K562 (cell line): Measurements from ENCODE around the gene NGDN. TPM values are rescaled to one million over a fixed set of nuclear protein-coding genes. Genes with fewer than 3 reads are reported as not detected.

ENCODE experiments used
- ATAC-seq: fragments of 200-7000 bp; cut with Tn5 transposase; 3 replicates; pipeline ENCODE4 v1.9.1; 2020; ENCODE audit warnings: moderate library complexity
- BruUV-seq: library from RNA; stranded (reverse); fragments of 400-500 nt; replicated peaks from 2 replicates; lab custom pipeline; 2021; lab: Mats Ljungman, UMichigan
- CTCF ChIA-PET: fragments of 300-600 bp; formaldehyde crosslinking; extraction: SDS; loops from one replicate; lab custom pipeline; 2021; ENCODE audit warnings: low intra/inter-chr PET ratio; lab: Yijun Ruan, JAX
- POLR2A ChIA-PET: fragments of 300-600, 350-650 bp; sonication (Branson Sonifier 250); formaldehyde crosslinking; extraction: SDS; loops from one replicate; lab custom pipeline; 2021; ENCODE audit warnings: antibody characterized with exemption, inconsistent platforms; lab: Yijun Ruan, JAX
- DNase-seq, 4 experiments: peaks; one replicate each; pipeline versions ENCODE4 v3.0.0 to v3.0.0-alpha.2; 2011 to 2018; ENCODE audit warnings: low spot score in 3 of 4, mixed read lengths in 3 of 4; ENCODE audit errors: extremely low read depth in 1 of 4
- FAIRE-seq: peaks from 2 replicates; lab custom pipeline; 2011; peaks lifted over from hg19 to GRCh38; lab: Jason Lieb, UNC
- H2AFZ ChIP-seq: 2 replicates; pipeline ENCODE4 v1.6.0; 2011; ENCODE audit warnings: low read depth, low read length, control low read depth, inconsistent platforms
- H3K27ac ChIP-seq: fragments of 200-600 bp; 3 replicates; pipeline ENCODE4 v1.8.0; 2011; ENCODE audit warnings: low read depth, mild to moderate bottlenecking, control low read depth, inconsistent platforms, low read length, moderate library complexity, mixed read lengths; ENCODE audit errors: extremely low read depth
- H3K27me3 ChIP-seq, 2 experiments: fragments of 300-600 bp in 1 of 2; 2 replicates in 1 of 2; 3 replicates in 1 of 2; pipeline versions ENCODE4 v1.6.0 to v1.8.0; 2011; ENCODE audit warnings: inconsistent platforms in 2 of 2, low read length in 2 of 2, mild to moderate bottlenecking in 1 of 2, mixed read lengths in 1 of 2, moderate library complexity in 1 of 2; ENCODE audit not compliant: control insufficient read depth in 2 of 2, insufficient read depth in 2 of 2
- H3K36me3 ChIP-seq: fragments of 300-600 bp; 3 replicates; pipeline ENCODE4 v1.8.0; 2011; ENCODE audit warnings: mild to moderate bottlenecking, low read length, inconsistent platforms; ENCODE audit not compliant: control insufficient read depth, insufficient read depth
- H3K4me1 ChIP-seq, 2 experiments: fragments of 200-600 bp in 1 of 2; replicated peaks in 1 of 2; 2 replicates in 1 of 2; 3 replicates in 1 of 2; pipeline versions ENCODE4 v1.5.1 to v1.8.0; 2011; ENCODE audit warnings: inconsistent platforms in 2 of 2, low read length in 2 of 2, mild to moderate bottlenecking in 1 of 2, mixed read lengths in 1 of 2, moderate library complexity in 1 of 2; ENCODE audit not compliant: control insufficient read depth in 2 of 2, insufficient read depth in 2 of 2
- H3K4me2 ChIP-seq: 2 replicates; pipeline ENCODE4 v1.6.1; 2011; ENCODE audit warnings: low read length, control low read depth, inconsistent platforms, mixed read lengths; ENCODE audit not compliant: insufficient read depth
- H3K4me3 ChIP-seq: fragments of 200-600 bp; sonication (generic), shearing (Covaris generic); 2 replicates; pipeline ENCODE4 v1.5.1; 2016; ENCODE audit warnings: control low read depth, inconsistent platforms
- H3K79me2 ChIP-seq: fragments of 200-600 bp; 3 replicates; pipeline ENCODE4 v1.8.0; 2011; ENCODE audit warnings: low read length, inconsistent platforms; ENCODE audit not compliant: control insufficient read depth, insufficient read depth
- H3K9ac ChIP-seq, 2 experiments: 2 replicates each; pipeline versions ENCODE4 v1.6.0 to v1.6.1; 2011; ENCODE audit warnings: low read depth in 2 of 2, low read length in 2 of 2, control low read depth in 1 of 2, inconsistent platforms in 1 of 2, mild to moderate bottlenecking in 1 of 2, mixed read lengths in 1 of 2; ENCODE audit not compliant: insufficient read depth in 1 of 2
- H3K9me1 ChIP-seq: one replicate; pipeline ENCODE4 v1.6.0; 2011; ENCODE audit warnings: inconsistent platforms, mild to moderate bottlenecking, low read length, moderate library complexity; ENCODE audit not compliant: control insufficient read depth, insufficient read depth
- H3K9me3 ChIP-seq: replicated peaks from 2 replicates; pipeline ENCODE4 v1.5.1; 2011; ENCODE audit warnings: low read depth, low read length, inconsistent platforms; ENCODE audit not compliant: control insufficient read depth, insufficient read depth
- H4K20me1 ChIP-seq: replicated peaks from 2 replicates; pipeline ENCODE4 v1.6.1; 2011; ENCODE audit warnings: low read length, inconsistent platforms, mixed read lengths; ENCODE audit not compliant: control insufficient read depth, insufficient read depth
- BRF1 ChIP-seq: IDR thresholded peaks from 3 replicates; pipeline ENCODE4 v1.6.1; 2011; ENCODE audit warnings: borderline replicate concordance, mild to moderate bottlenecking; ENCODE audit not compliant: insufficient read length; ENCODE audit errors: extremely low read depth
- CREM ChIP-seq: IDR thresholded peaks from 2 replicates; pipeline ENCODE4 v1.6.1; 2014; ENCODE audit warnings: antibody characterized with exemption, low read depth
- ELF1 ChIP-seq: fragments of 200-800 bp; sonication (Bioruptor generic); IDR thresholded peaks from 2 replicates; pipeline ENCODE4 v1.6.1; 2016; ENCODE audit warnings: missing genetic modification characterization, missing compliant biosample characterization
- FOXJ3 ChIP-seq: sonication (generic); formaldehyde crosslinking; IDR thresholded peaks from 2 replicates; pipeline ENCODE4 v1.4.0; 2020; ENCODE audit warnings: mild to moderate bottlenecking, missing genetic modification reagents
- FUS ChIP-seq: fragments of 200-400 bp; formaldehyde crosslinking; optimal IDR thresholded peaks from 2 replicates; pipeline ENCODE3; 2017; ENCODE audit warnings: low read depth, low read length
- KLF1 ChIP-seq: fragments of 450-650 bp; IDR thresholded peaks from 2 replicates; pipeline ENCODE4 v1.6.1; 2016; ENCODE audit warnings: missing genetic modification characterization, missing compliant biosample characterization
- SUPT5H ChIP-seq: fragments of 450-650 bp; IDR thresholded peaks from 2 replicates; pipeline ENCODE4 v1.6.1; 2016
- ZNF143 ChIP-seq: sonication (generic); formaldehyde crosslinking; IDR thresholded peaks from 2 replicates; pipeline ENCODE4 v1.9.0; 2022; ENCODE audit warnings: mild to moderate bottlenecking, missing genetic modification reagents
- ZNF311 ChIP-seq: fragments of 250-450 bp; sonication (Bioruptor Pico); IDR thresholded peaks from 2 replicates; pipeline ENCODE4 v1.4.0; 2020; ENCODE audit warnings: mild to moderate bottlenecking, moderate library complexity
- WGBS: fragments of 100-300 bp; shearing (Covaris generic); methylation state at CpG from one replicate; pipeline ENCODE4 v1.1.6; 2016; ENCODE audit warnings: low coverage, mixed read lengths; ENCODE audit not compliant: insufficient coverage; ENCODE audit errors: missing lambda C conversion rate; 5-methylcytosine and 5-hydroxymethylcytosine counted together
- in situ Hi-C: fragments of 300-500 bp; cut with MboI; formaldehyde crosslinking; loops from 4 replicates; pipeline ENCODE4 v1.15.0; 2018; ENCODE audit warnings: inconsistent platforms, mixed read lengths
- intact Hi-C: fragments of 100-400 bp; cut with micrococcal nuclease; formaldehyde crosslinking; loops from 2 replicates; pipeline ENCODE4 v1.14.2; 2022
- polyA plus RNA-seq, 8 experiments: library from polyadenylated mRNA; depleted of rRNA in 4 of 8; stranded (reverse) in 5 of 8; unstranded in 3 of 8; fragments of >200 nt; fragmentation: Nextera tagmentation in 2 of 8; fragmentation: Illumina TruSeq in 1 of 8; extraction: Ambion mirVana in 2 of 8; extraction: Trizol in 1 of 8; gene quantifications; 2 replicates each; pipeline versions ENCODE4 v1.2.1 to v1.2.3, GENCODE V29; 2011 to 2014; ENCODE audit warnings: inconsistent platforms in 1 of 8, missing spikeins in 1 of 8
- total RNA-seq, 7 experiments: library from RNA; depleted of rRNA in 6 of 7; stranded (reverse); fragments of >200 nt in 6 of 7; fragmentation: Illumina TruSeq in 2 of 7; extraction: Trizol in 2 of 7; gene quantifications; 2 replicates each; pipeline versions ENCODE4 v1.2.1 to v1.2.3, GENCODE V29; 2011 to 2021; ENCODE audit warnings: low replicate concordance in 1 of 7
- TF ChIP-seq, protein P1 (sequence below), 2 experiments: fragments of 450-650 bp in 1 of 2; sonication (generic) in 1 of 2; formaldehyde crosslinking in 1 of 2; IDR thresholded peaks; 2 replicates each; pipeline versions ENCODE4 v1.7.1 to v1.9.0; 2016 to 2022; ENCODE audit warnings: inconsistent platforms in 1 of 2, mild to moderate bottlenecking in 1 of 2, missing genetic modification reagents in 1 of 2
- TF ChIP-seq, protein P2 (sequence below): fragments of 250-450 bp; sonication (Bioruptor Pico); IDR thresholded peaks from 2 replicates; pipeline ENCODE4 v1.8.0; 2021; ENCODE audit warnings: borderline replicate concordance, mild to moderate bottlenecking, moderate library complexity; ENCODE audit not compliant: poor library complexity, severe bottlenecking
- TF ChIP-seq, protein P3 (sequence below), 2 experiments: fragments of 450-650 bp; IDR thresholded peaks; 2 replicates each; pipeline ENCODE4 v1.6.1; 2016

NGDN gene
- total and polyA plus RNA-seq, 9 of the 15 experiments (the other 6 are each of a cell fraction or from before 2014, with no cell fraction given): 42.9 to 195 (median 74.9) TPM

DNA sequence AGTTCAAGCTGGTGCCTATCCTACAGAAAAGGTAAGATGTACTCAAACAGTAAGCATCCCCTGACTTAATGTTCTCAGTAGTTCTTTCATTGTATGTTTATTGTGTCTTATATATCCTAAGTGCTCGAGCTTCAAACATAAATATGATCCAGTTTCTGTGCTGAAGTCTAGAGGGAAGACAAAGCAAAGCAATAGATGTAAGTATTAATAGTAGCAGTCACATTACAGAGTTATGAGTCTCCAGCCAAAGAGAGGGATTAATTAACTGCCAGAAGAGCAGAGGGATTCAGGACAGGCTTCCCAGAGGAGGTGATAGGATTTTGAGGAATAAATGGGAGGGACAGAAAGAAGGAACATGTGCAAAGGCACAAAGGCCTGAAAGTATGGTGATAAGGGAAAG is 1.4 kb downstream of the NGDN start:
- no peak for TF ChIP-seq ZNF311 (CRISPR knock-in tag)
- no peak for TF ChIP-seq KLF1 (tag)
- TF ChIP-seq ZNF143 (CRISPR knock-in tag): no peak
- no peak for TF ChIP-seq SUPT5H
- TF ChIP-seq, protein P1, sequence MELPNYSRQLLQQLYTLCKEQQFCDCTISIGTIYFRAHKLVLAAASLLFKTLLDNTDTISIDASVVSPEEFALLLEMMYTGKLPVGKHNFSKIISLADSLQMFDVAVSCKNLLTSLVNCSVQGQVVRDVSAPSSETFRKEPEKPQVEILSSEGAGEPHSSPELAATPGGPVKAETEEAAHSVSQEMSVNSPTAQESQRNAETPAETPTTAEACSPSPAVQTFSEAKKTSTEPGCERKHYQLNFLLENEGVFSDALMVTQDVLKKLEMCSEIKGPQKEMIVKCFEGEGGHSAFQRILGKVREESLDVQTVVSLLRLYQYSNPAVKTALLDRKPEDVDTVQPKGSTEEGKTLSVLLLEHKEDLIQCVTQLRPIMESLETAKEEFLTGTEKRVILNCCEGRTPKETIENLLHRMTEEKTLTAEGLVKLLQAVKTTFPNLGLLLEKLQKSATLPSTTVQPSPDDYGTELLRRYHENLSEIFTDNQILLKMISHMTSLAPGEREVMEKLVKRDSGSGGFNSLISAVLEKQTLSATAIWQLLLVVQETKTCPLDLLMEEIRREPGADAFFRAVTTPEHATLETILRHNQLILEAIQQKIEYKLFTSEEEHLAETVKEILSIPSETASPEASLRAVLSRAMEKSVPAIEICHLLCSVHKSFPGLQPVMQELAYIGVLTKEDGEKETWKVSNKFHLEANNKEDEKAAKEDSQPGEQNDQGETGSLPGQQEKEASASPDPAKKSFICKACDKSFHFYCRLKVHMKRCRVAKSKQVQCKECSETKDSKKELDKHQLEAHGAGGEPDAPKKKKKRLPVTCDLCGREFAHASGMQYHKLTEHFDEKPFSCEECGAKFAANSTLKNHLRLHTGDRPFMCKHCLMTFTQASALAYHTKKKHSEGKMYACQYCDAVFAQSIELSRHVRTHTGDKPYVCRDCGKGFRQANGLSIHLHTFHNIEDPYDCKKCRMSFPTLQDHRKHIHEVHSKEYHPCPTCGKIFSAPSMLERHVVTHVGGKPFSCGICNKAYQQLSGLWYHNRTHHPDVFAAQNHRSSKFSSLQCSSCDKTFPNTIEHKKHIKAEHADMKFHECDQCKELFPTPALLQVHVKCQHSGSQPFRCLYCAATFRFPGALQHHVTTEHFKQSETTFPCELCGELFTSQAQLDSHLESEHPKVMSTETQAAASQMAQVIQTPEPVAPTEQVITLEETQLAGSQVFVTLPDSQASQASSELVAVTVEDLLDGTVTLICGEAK (IDR thresholded peaks at IDR 0.05): no peak
- TF ChIP-seq, protein P1 (CRISPR knock-in tag; IDR thresholded peaks at IDR 0.05): no peak
- TF ChIP-seq, protein P2, sequence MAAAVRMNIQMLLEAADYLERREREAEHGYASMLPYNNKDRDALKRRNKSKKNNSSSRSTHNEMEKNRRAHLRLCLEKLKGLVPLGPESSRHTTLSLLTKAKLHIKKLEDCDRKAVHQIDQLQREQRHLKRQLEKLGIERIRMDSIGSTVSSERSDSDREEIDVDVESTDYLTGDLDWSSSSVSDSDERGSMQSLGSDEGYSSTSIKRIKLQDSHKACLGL (CRISPR knock-in tag): no peak
- TF ChIP-seq BRF1: no peak
- TF ChIP-seq CREM: no peak
- TF ChIP-seq, protein P3, sequence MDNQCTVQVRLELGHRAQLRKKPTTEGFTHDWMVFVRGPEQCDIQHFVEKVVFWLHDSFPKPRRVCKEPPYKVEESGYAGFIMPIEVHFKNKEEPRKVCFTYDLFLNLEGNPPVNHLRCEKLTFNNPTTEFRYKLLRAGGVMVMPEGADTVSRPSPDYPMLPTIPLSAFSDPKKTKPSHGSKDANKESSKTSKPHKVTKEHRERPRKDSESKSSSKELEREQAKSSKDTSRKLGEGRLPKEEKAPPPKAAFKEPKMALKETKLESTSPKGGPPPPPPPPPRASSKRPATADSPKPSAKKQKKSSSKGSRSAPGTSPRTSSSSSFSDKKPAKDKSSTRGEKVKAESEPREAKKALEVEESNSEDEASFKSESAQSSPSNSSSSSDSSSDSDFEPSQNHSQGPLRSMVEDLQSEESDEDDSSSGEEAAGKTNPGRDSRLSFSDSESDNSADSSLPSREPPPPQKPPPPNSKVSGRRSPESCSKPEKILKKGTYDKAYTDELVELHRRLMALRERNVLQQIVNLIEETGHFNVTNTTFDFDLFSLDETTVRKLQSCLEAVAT (IDR thresholded peaks at IDR 0.05): no peak
- no peak for TF ChIP-seq FUS
- TF ChIP-seq ELF1 (tag): no peak
- TF ChIP-seq FOXJ3 (CRISPR knock-in tag): no peak
- TF ChIP-seq, all 486 proteins: peak for 0
- Histone ChIP-seq H3K27me3 (no peaks in the 10 kb centered on the region), H3K9me3 (peaks cover 9% of the 10 kb centered on the region), H3K27ac (no peak overlapping the region), H3K79me2 (peaks cover 18% of the 10 kb centered on the region), H3K9ac (no peak overlapping the region), H3K9me1 (no peaks in the 10 kb centered on the region), H3K4me2 (no peak overlapping the region), H3K4me3 (no peak overlapping the region), H2AFZ (no peak overlapping the region), H4K20me1 (no peaks in the 10 kb centered on the region), H3K36me3 (peaks cover 51% of the 10 kb centered on the region), H3K4me1 (peaks cover 3 to 4% of the 10 kb centered on the region in 2 experiments; a peak in 2 of 5 replicates)
- no TSS peak for BruUV-seq
- no peak for FAIRE-seq
- no peak for DNase-seq
- ChIA-PET CTCF (no interaction called here), POLR2A (no interaction called here)
- 92% methylated on average over 1 of the region's 1 CpG for WGBS
- no peak for ATAC-seq
- in situ Hi-C loops (no loop called here), intact Hi-C loops (no loop called here)
